ENCODE data around the gene PTGDR. TPM values are rescaled to one million over a fixed set of nuclear protein-coding genes. Genes with fewer than 3 reads are reported as not detected.

PTGDR gene
- total RNA-seq, 1 experiment from 2014 or later = not detected

DNA sequence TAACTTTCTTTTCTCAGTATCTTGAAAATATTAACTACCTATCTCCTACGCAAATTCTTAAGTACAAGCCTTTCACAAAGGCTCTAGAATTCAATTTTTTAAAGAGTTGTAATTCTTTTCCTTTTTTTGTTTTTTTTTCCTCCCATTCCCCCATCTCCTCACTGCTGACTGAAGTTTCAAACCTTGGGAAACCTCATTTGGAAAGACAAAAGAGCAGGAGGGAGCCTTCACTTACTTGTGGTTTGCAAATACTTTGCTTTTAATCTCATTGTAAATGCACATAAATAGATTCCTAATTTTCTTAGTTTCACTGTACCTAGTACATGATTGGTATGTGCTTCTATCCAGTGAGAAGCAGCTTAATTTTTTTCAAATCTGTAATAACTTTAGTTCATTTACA, 15.8 kb upstream of the PTGDR start:
- Histone ChIP-seq H3K79me2 (ENCODE audit: insufficient read depth, low read length) (no peaks in the 10 kb centered on the region), H3K27ac (ENCODE audit: low read depth, low read length) (no peak overlapping the region), H2AFZ (ENCODE audit: low read depth, low read length, poor library complexity, severe bottlenecking) (no peak overlapping the region), H3K9me2 (ENCODE audit: insufficient read depth) (peaks cover 3% of the 10 kb centered on the region; the same call in 1 of the 2 replicates), H3K9me3 (ENCODE audit: control insufficient read depth in 1 of 2, insufficient read depth in 1 of 2, low read depth in 1 of 2, low read length in 2 of 2) (no peaks in the 10 kb centered on the region), H3K4me2 (ENCODE audit: low read length) (no peak overlapping the region), H3K27me3 (ENCODE audit: insufficient read depth, low read length) (no peaks in the 10 kb centered on the region), H3K4me3 (replicated peaks in 1 of 2; ENCODE audit: low read depth in 1 of 2, low read length in 2 of 2) (no peak overlapping the region), H4K20me1 (ENCODE audit: insufficient read depth) (no peaks in the 10 kb centered on the region), H3K36me3 (ENCODE audit: control insufficient read depth in 1 of 2, insufficient read depth in 2 of 2, low read length in 2 of 2) (no peaks in the 10 kb centered on the region), H3K9ac (ENCODE audit: low read length) (no peak overlapping the region), H3K4me1 (ENCODE audit: control insufficient read depth in 1 of 2, insufficient read depth in 2 of 2, low read length in 2 of 2) (no peaks in the 10 kb centered on the region)
- ChIA-PET CTCF (no interaction called here), POLR2A (no interaction called here), RAD21 (ENCODE audit: low non-redundant PET in 1 of 2, low total read pairs in 2 of 2, uncharacterized antibody in 2 of 2, unreplicated experiment in 2 of 2) (no interaction called here)
- no peak for ATAC-seq
- intact Hi-C loops (cut with micrococcal nuclease) = no loop called here
- TF ChIP-seq YY1 (IDR thresholded peaks at IDR 0.05; ENCODE audit: extremely low read depth, insufficient replicate concordance, low read depth, low read length) = no peak
- TF ChIP-seq SP1 (IDR thresholded peaks at IDR 0.05; ENCODE audit: low read depth) = no peak
- TF ChIP-seq EZH2 (IDR thresholded peaks at IDR 0.05) = no peak
- TF ChIP-seq, protein P1, sequence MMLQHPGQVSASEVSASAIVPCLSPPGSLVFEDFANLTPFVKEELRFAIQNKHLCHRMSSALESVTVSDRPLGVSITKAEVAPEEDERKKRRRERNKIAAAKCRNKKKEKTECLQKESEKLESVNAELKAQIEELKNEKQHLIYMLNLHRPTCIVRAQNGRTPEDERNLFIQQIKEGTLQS (IDR thresholded peaks at IDR 0.05) = no peak
- TF ChIP-seq CEBPB (IDR thresholded peaks at IDR 0.05; ENCODE audit: low read depth) = no peak
- no TSS peak for BruUV-seq (replicated peaks)
- no peak for DNase-seq (ENCODE audit: low read depth, low spot score)

DNA sequence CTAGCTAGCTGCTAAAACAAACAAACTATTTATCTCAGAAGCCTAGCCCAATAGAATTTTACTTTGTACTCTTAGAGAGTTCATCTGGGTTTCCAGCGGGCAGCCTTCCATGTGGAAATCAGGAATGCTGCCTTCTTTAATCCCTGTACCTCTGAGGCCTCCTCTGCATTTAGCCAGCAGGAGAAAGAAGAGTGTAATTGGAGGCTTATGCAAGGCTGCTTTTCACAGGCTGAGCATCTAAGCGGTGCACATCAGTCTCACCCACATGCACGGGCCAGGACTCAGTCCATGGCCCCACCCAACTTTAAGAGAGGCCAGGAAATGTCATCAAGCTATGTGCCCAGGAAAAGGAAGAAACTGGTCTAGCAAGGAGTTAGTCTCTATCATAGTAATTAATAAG, 14.0 kb upstream of the PTGDR start:
- intact Hi-C loops (cut with micrococcal nuclease) = no loop called here
- TF ChIP-seq POLR2AphosphoS5 (IDR thresholded peaks at IDR 0.05; ENCODE audit: low read depth, low read length) (no peak), TCF7L2 (IDR thresholded peaks at IDR 0.05; ENCODE audit: borderline replicate concordance, extremely low read depth, insufficient read depth, insufficient read length) (no peak), YY1 (IDR thresholded peaks at IDR 0.05; ENCODE audit: extremely low read depth, insufficient replicate concordance, low read depth, low read length) (no peak), EZH2phosphoT487 (IDR thresholded peaks at IDR 0.05; ENCODE audit: borderline replicate concordance) (no peak), RAD21 (IDR thresholded peaks at IDR 0.05; ENCODE audit: low read depth) (no peak), EGR1 (IDR thresholded peaks at IDR 0.05; ENCODE audit: low read depth) (no peak), FOSL1 (IDR thresholded peaks at IDR 0.05; ENCODE audit: low read depth) (no peak), CBX3 (IDR thresholded peaks at IDR 0.05; ENCODE audit: low read depth) (no peak)
- TF ChIP-seq, protein P2, sequence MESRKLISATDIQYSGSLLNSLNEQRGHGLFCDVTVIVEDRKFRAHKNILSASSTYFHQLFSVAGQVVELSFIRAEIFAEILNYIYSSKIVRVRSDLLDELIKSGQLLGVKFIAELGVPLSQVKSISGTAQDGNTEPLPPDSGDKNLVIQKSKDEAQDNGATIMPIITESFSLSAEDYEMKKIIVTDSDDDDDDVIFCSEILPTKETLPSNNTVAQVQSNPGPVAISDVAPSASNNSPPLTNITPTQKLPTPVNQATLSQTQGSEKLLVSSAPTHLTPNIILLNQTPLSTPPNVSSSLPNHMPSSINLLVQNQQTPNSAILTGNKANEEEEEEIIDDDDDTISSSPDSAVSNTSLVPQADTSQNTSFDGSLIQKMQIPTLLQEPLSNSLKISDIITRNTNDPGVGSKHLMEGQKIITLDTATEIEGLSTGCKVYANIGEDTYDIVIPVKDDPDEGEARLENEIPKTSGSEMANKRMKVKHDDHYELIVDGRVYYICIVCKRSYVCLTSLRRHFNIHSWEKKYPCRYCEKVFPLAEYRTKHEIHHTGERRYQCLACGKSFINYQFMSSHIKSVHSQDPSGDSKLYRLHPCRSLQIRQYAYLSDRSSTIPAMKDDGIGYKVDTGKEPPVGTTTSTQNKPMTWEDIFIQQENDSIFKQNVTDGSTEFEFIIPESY (IDR thresholded peaks at IDR 0.05; ENCODE audit: extremely low read depth, insufficient replicate concordance, low read length) = no peak
- TF ChIP-seq, protein P3, sequence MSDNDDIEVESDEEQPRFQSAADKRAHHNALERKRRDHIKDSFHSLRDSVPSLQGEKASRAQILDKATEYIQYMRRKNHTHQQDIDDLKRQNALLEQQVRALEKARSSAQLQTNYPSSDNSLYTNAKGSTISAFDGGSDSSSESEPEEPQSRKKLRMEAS (IDR thresholded peaks at IDR 0.05) = no peak
- H3K4me1 ChIP-seq (ENCODE audit: control insufficient read depth in 1 of 2, insufficient read depth in 2 of 2, low read length in 2 of 2) = no peaks in the 10 kb centered on the region
- no peaks in the 10 kb centered on the region for H3K79me2 ChIP-seq (ENCODE audit: insufficient read depth, low read length)
- ChIA-PET POLR2A (no interaction called here), RAD21 (ENCODE audit: low non-redundant PET in 1 of 2, low total read pairs in 2 of 2, uncharacterized antibody in 2 of 2, unreplicated experiment in 2 of 2) (no interaction called here), CTCF (no interaction called here)
- no peak for DNase-seq (ENCODE audit: low read depth, low spot score)
- no peaks in the 10 kb centered on the region for H4K20me1 ChIP-seq (ENCODE audit: insufficient read depth)
- no TSS peak for BruUV-seq (replicated peaks)
- H3K9me2 ChIP-seq (ENCODE audit: insufficient read depth) = peaks cover 3% of the 10 kb centered on the region; the same call in 1 of the 2 replicates
- no peak overlapping the region for H3K4me3 ChIP-seq (replicated peaks in 1 of 2; ENCODE audit: low read depth in 1 of 2, low read length in 2 of 2)
- H2AFZ ChIP-seq (ENCODE audit: low read depth, low read length, poor library complexity, severe bottlenecking) = no peak overlapping the region
- no peak overlapping the region for H3K27ac ChIP-seq (ENCODE audit: low read depth, low read length)
- H3K4me2 ChIP-seq (ENCODE audit: low read length) = no peak overlapping the region
- H3K27me3 ChIP-seq (ENCODE audit: insufficient read depth, low read length) = no peaks in the 10 kb centered on the region
- ATAC-seq = no peak
- no peak overlapping the region for H3K9ac ChIP-seq (ENCODE audit: low read length)
- H3K36me3 ChIP-seq (ENCODE audit: control insufficient read depth in 1 of 2, insufficient read depth in 2 of 2, low read length in 2 of 2) = no peaks in the 10 kb centered on the region
- no peaks in the 10 kb centered on the region for H3K9me3 ChIP-seq (ENCODE audit: control insufficient read depth in 1 of 2, insufficient read depth in 1 of 2, low read depth in 1 of 2, low read length in 2 of 2)

Measured in HCT116 (cell line).